ENCODE results near the gene SEC22A. TPM values are rescaled to one million over a fixed set of nuclear protein-coding genes. Genes with fewer than 3 reads are reported as not detected.

Gene SEC22A
- total and polyA plus RNA-seq, 4 donors, result 6.9 to 47.7 (median 11.9) TPM

DNA sequence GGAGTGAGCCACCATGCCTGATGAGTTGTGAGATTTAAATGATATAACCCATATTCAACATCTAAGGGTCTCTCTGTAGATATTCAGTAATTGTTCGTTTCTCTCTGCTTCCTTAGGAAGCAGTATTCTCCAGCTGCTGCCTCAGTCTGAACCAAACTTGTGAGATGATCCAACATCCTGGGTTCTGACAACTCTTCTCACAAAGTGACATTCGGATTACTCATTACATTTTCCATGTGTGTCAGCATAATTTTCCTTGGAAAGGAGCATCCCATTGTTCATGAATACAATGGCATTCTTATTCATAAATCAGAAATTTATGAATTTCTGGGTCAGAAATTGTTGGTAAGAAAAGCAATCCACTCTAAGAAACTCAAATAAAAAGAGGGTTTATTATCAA is 15.0 kb upstream of the SEC22A start:
- ATAC-seq (ENCODE audit: insufficient read depth, low FRiP score), result no peak
- 70 to 84% methylated on average over 2 of the region's 2 CpGs for WGBS, 2 donors

DNA sequence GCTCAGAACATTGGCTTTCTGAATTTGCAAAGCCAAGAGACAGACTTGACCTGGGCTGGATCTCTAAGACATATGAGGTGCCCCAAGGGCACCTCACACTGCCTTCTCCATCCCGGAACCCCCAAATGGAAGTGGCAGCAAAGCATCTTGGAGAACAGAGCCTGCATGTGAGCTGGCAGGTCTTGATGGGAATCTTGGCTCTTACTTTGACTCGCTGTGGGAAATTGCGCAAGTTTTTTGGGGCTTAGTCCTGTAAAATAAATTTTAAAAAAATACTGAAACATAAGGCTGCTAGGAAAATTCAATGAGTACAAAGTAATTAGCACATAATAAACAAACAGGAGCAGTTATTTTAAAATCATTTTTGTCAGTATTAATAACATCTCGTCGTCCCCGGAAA is 13.7 kb upstream of the SEC22A start:
- no peak for TF ChIP-seq CTCF (IDR thresholded peaks at IDR 0.05; ENCODE audit: control extremely low read depth, extremely low read depth)
- ATAC-seq (ENCODE audit: insufficient read depth, low FRiP score) (no peak), DNase-seq (peak in 1 of 3 donors; percentile 29)
- Histone ChIP-seq H3K36me3 (ENCODE audit: control insufficient read depth in 4 of 4, insufficient read depth in 4 of 4, low read length in 4 of 4) (no peaks in the 10 kb centered on the region), H3K4me1 (ENCODE audit: control insufficient read depth in 5 of 5, insufficient read depth in 5 of 5, low read length in 5 of 5) (no peaks in the 10 kb centered on the region), H3K27me3 (ENCODE audit: control insufficient read depth in 3 of 3, insufficient read depth in 3 of 3, low read length in 2 of 3) (no peaks in the 10 kb centered on the region), H3K9me3 (ENCODE audit: control insufficient read depth in 4 of 4, insufficient read depth in 3 of 4, low read length in 3 of 4) (no peaks in the 10 kb centered on the region), H3K9ac (ENCODE audit: insufficient read depth in 1 of 2, low read length in 2 of 2) (no peak overlapping the region), H3K4me3 (no peak overlapping the region), H3K27ac (ENCODE audit: low read depth in 1 of 2, low read length in 1 of 2) (no peak overlapping the region)
- 73 to 84% methylated on average over 6 of the region's 6 CpGs for WGBS, 2 donors

More for the DNA sequence above, 15.0 kb upstream of the SEC22A start:
- Histone ChIP-seq H3K27me3 (ENCODE audit: control insufficient read depth in 3 of 3, insufficient read depth in 3 of 3, low read length in 2 of 3) (no peaks in the 10 kb centered on the region), H3K4me3 (no peak overlapping the region), H3K36me3 (ENCODE audit: control insufficient read depth in 4 of 4, insufficient read depth in 4 of 4, low read length in 4 of 4) (no peaks in the 10 kb centered on the region), H3K4me1 (ENCODE audit: control insufficient read depth in 5 of 5, insufficient read depth in 5 of 5, low read length in 5 of 5) (no peaks in the 10 kb centered on the region), H3K9ac (ENCODE audit: insufficient read depth in 1 of 2, low read length in 2 of 2) (no peak overlapping the region), H3K27ac (ENCODE audit: low read depth in 1 of 2, low read length in 1 of 2) (no peak overlapping the region), H3K9me3 (ENCODE audit: control insufficient read depth in 4 of 4, insufficient read depth in 3 of 4, low read length in 3 of 4) (no peaks in the 10 kb centered on the region)
- no peak for DNase-seq
- no peak for TF ChIP-seq CTCF (IDR thresholded peaks at IDR 0.05; ENCODE audit: control extremely low read depth, extremely low read depth)

- Histone ChIP-seq H3K4me1 (ENCODE audit: control insufficient read depth in 5 of 5, insufficient read depth in 5 of 5, low read length in 5 of 5) (peaks cover 0 to 2% (median 0%) of the 10 kb centered on the region in 5 donors), H3K9me3 (ENCODE audit: control insufficient read depth in 4 of 4, insufficient read depth in 3 of 4, low read length in 3 of 4) (no peaks in the 10 kb centered on the region), H3K36me3 (ENCODE audit: control insufficient read depth in 4 of 4, insufficient read depth in 4 of 4, low read length in 4 of 4) (no peaks in the 10 kb centered on the region), H3K27ac (ENCODE audit: low read depth in 1 of 2, low read length in 1 of 2) (no peak overlapping the region), H3K27me3 (ENCODE audit: control insufficient read depth in 3 of 3, insufficient read depth in 3 of 3, low read length in 2 of 3) (no peaks in the 10 kb centered on the region), H3K9ac (ENCODE audit: insufficient read depth in 1 of 2, low read length in 2 of 2) (no peak overlapping the region), H3K4me3 (no peak overlapping the region)
- DNase-seq (no peak), ATAC-seq (ENCODE audit: insufficient read depth, low FRiP score) (no peak)
- TF ChIP-seq CTCF (IDR thresholded peaks at IDR 0.05; ENCODE audit: control extremely low read depth, extremely low read depth), result no peak
- WGBS, 2 donors, result 78 to 87% methylated on average over 5 of the region's 5 CpGs
Measured at GRCh38 chr3:123193448-123194101, 8.2 kb upstream of the SEC22A start.

DNA sequence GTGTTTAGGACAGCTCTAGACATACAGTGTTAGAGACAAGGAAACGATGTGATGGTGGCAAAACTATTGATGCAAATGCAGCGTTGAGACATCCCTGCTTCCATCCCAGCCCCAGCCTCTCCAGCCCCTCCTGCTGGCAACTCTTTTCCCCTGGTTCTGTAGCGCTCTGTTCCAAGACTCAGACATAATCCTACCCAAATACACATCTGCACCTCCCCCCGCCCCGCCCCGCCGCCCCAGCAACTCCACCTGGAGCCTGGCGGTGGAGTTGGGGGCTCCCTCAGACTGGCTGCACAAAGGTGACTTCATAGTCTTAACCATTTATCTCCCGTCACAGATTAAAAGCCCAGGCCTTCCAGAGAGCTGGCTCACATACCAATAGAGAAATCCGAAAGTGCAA is 7.2 kb upstream of the SEC22A start:
- H3K4me3 ChIP-seq, result no peak overlapping the region
- H3K9me3 ChIP-seq (ENCODE audit: control insufficient read depth in 4 of 4, insufficient read depth in 3 of 4, low read length in 3 of 4), result no peaks in the 10 kb centered on the region
- H3K27ac ChIP-seq (ENCODE audit: low read depth in 1 of 2, low read length in 1 of 2), result no peak overlapping the region
- no peak for ATAC-seq (ENCODE audit: insufficient read depth, low FRiP score)
- WGBS, 2 donors, result 37 to 60% methylated on average over 10 of the region's 10 CpGs
- peak; percentile 12 to 32 (median 21) for DNase-seq
- H3K36me3 ChIP-seq (ENCODE audit: control insufficient read depth in 4 of 4, insufficient read depth in 4 of 4, low read length in 4 of 4), result no peaks in the 10 kb centered on the region
- peaks cover 0 to 2% (median 0%) of the 10 kb centered on the region in 5 donors for H3K4me1 ChIP-seq (ENCODE audit: control insufficient read depth in 5 of 5, insufficient read depth in 5 of 5, low read length in 5 of 5)
- no peak for TF ChIP-seq CTCF (IDR thresholded peaks at IDR 0.05; ENCODE audit: control extremely low read depth, extremely low read depth)
- H3K9ac ChIP-seq (ENCODE audit: insufficient read depth in 1 of 2, low read length in 2 of 2), result no peak overlapping the region
- no peaks in the 10 kb centered on the region for H3K27me3 ChIP-seq (ENCODE audit: control insufficient read depth in 3 of 3, insufficient read depth in 3 of 3, low read length in 2 of 3)

Measured in lung (tissue), 12 donors.